Activated T-cell treated with anti-CD3 and anti-CD28 coated beads, Interleukin-2, amount 50 U/mL, for 24 hours (primary cell): ENCODE measurements around the gene NFAM1.

Experiments used
- DNase-seq: peaks from one replicate; pipeline ENCODE4 v3.0.0-alpha.2; 2020
- H3K27ac Mint-ChIP-seq: 2 replicates; pipeline ENCODE4 v1.8.0; 2020; ENCODE audit warnings: mild to moderate bottlenecking, mixed read lengths
- H3K27me3 Mint-ChIP-seq: 2 replicates; pipeline ENCODE4 v1.8.0; 2020; ENCODE audit warnings: mixed read lengths
- H3K36me3 Mint-ChIP-seq: 2 replicates; pipeline ENCODE4 v1.8.0; 2020; ENCODE audit warnings: low read depth, mixed read lengths
- H3K4me1 Mint-ChIP-seq: 2 replicates; pipeline ENCODE4 v1.8.0; 2020; ENCODE audit warnings: low read depth, mixed read lengths
- H3K4me3 Mint-ChIP-seq: 2 replicates; pipeline ENCODE4 v1.8.0; 2020; ENCODE audit warnings: mild to moderate bottlenecking, moderate library complexity, mixed read lengths
- H3K9me3 Mint-ChIP-seq: 2 replicates; pipeline ENCODE4 v1.8.0; 2020; ENCODE audit warnings: mixed read lengths

NFAM1 gene

GRCh38 chr22:42432818-42433217, 615 bp upstream of the NFAM1 start:
- Mint-ChIP-seq H3K4me3 (no peak overlapping the region), H3K27me3 (peaks cover 15% of the 10 kb centered on the region), H3K36me3 (no peaks in the 10 kb centered on the region), H3K4me1 (peaks cover 6% of the 10 kb centered on the region), H3K27ac (no peak overlapping the region), H3K9me3 (no peaks in the 10 kb centered on the region)
- DNase-seq = no peak

DNA sequence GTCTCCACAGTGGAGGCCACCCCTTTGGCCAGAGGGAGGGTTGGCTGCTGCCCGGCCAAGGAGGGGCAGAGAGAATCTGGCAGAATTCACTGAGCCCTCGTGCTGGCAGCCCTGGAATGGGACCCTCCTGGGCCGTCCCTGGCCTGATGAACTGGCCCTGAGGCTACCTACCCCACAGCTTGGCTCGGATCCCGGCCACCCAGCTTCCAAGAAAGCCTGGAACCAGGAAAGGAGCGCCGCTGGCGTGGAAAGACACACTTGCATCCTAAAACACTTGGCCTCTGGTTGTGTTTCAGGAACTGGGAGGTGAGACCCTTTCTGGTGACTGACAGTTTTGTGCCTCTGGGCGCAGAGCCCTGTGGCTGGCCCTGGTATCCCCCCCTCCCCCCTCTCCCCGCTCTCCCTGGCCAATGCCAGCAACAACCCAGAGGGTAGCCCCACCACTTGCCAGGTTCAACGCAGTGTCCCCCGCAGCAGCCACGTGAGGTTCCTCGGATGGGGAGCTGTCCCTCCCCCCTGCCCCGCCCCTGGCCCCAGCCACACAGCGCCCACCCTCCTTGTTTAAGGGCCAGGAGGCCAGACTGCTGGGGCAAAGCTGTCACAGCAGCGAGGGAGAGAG, 693 bp downstream of the NFAM1 start:
- no peaks in the 10 kb centered on the region for H3K4me1 Mint-ChIP-seq
- H3K4me3 Mint-ChIP-seq = no peak overlapping the region
- no peaks in the 10 kb centered on the region for H3K36me3 Mint-ChIP-seq
- DNase-seq = no peak
- no peaks in the 10 kb centered on the region for H3K9me3 Mint-ChIP-seq
- no peak overlapping the region for H3K27ac Mint-ChIP-seq
- H3K27me3 Mint-ChIP-seq = peaks cover 15% of the 10 kb centered on the region

DNA sequence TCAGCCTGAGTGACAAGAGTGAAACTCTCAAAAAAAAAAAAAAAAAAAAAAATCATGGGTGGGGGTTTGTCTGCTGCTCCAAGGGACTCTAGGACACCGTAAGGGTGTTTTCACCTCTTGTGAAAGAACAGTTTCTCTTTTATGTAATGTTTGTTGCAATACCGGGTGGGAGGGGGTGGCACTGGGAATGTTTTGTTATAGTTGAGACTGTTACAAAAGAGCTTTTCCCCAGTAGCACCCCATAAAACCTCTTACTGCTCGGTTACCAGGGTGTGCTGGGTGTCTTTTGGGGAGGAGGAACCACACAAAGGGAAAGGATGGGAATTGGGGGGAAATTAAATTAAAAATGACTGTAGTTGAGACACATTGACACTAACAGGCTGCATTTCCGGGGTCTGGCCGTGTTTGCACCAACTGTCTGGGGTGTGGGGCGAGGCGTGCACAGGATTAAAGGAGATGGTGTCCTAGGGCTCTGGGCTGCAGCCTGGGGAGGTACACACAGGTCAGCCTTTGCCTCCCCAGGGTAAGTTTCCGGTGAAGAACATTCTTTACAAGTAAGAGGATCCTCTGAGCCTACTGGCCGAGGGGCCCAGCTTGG, 1.6 kb downstream of the NFAM1 start:
- Mint-ChIP-seq H3K4me1 (no peaks in the 10 kb centered on the region), H3K36me3 (no peaks in the 10 kb centered on the region), H3K27ac (no peak overlapping the region), H3K9me3 (no peaks in the 10 kb centered on the region), H3K4me3 (no peak overlapping the region), H3K27me3 (peaks cover 15% of the 10 kb centered on the region)
- no peak for DNase-seq

DNA sequence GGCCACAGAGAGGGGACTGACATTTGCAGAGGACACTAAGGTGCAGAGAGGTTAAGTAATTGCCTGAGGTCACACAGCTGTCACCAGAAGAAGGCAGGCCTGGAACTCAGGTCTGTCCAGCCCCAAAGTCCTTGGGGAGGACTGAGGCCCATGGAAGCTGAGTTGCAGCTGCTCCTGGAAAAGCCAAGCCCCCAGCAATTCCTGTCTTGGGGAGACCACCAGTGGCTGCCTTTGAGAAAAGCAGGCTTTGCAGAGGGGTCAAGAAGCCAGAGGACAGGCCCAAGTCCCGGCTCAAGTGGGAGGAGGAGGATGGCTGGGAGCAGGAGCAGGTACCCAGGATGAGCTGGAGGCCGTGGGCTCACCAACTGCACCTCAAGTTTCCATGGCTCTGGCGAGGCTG, 3.4 kb downstream of the NFAM1 start:
- Mint-ChIP-seq H3K4me1 (no peaks in the 10 kb centered on the region), H3K9me3 (no peaks in the 10 kb centered on the region), H3K36me3 (no peaks in the 10 kb centered on the region), H3K27me3 (peaks cover 15% of the 10 kb centered on the region), H3K27ac (no peak overlapping the region), H3K4me3 (no peak overlapping the region)
- DNase-seq = no peak

DNA sequence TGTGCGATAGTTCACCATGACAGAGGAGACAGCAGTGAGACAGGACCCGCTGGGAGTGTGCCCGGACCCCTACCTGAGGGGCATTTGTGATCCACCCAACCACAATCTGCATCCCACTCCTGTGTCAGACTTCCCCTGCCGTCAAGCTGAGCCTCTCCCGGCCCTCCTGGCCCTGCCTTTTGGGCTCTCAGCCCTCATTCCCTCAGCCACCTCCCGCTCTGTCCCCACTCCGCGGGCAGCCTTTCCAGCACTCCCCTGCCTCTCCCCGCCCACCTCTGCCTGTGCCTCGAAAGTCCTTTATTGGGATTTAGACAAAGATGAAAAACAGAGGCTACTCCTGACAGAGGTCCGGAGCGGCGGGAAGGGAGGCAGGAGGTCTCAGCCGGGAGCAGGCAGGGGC, 4.2 kb downstream of the NFAM1 start:
- Mint-ChIP-seq H3K4me3 (no peak overlapping the region), H3K36me3 (no peaks in the 10 kb centered on the region), H3K9me3 (no peaks in the 10 kb centered on the region), H3K4me1 (no peaks in the 10 kb centered on the region), H3K27me3 (peaks cover 15% of the 10 kb centered on the region), H3K27ac (no peak overlapping the region)
- no peak for DNase-seq

DNA sequence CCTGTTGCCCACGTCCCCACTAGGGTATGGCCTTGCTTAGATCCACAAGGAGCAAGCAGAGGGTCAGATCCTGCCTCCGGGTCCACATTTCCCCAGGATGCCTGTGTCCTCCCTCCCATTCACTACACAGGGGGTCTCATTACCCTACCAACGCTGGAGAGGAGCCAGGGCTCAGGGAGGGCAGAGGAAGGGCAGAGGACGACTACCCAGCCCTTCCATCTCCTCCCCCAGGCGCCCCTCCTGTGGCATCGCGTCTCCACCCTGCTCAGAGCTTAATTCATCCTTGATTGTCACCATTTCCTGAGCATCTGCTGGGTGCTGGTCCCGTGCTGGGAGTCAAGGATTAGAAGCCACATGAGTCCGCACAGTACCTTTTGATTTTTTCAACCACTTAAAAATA, 5.0 kb downstream of the NFAM1 start:
- H3K9me3 Mint-ChIP-seq = no peaks in the 10 kb centered on the region
- DNase-seq = no peak
- H3K27ac Mint-ChIP-seq = no peak overlapping the region
- no peaks in the 10 kb centered on the region for H3K4me1 Mint-ChIP-seq
- no peak overlapping the region for H3K4me3 Mint-ChIP-seq
- H3K27me3 Mint-ChIP-seq = peaks cover 15% of the 10 kb centered on the region
- H3K36me3 Mint-ChIP-seq = no peaks in the 10 kb centered on the region

GRCh38 chr22:42425989-42426355, 6.2 kb downstream of the NFAM1 start:
- Mint-ChIP-seq H3K4me1 (peaks cover 2% of the 10 kb centered on the region), H3K27ac (no peak overlapping the region), H3K36me3 (no peaks in the 10 kb centered on the region), H3K9me3 (no peaks in the 10 kb centered on the region), H3K4me3 (no peak overlapping the region), H3K27me3 (peaks cover 9% of the 10 kb centered on the region)
- DNase-seq = no peak

- Mint-ChIP-seq H3K36me3 (no peaks in the 10 kb centered on the region), H3K9me3 (no peaks in the 10 kb centered on the region), H3K4me1 (peaks cover 2% of the 10 kb centered on the region), H3K27ac (no peak overlapping the region), H3K4me3 (no peak overlapping the region), H3K27me3 (peaks cover 4% of the 10 kb centered on the region)
- DNase-seq = no peak
These were observed 6.7 kb downstream of the NFAM1 start for GRCh38 chr22:42425337-42425988.

- Mint-ChIP-seq H3K27me3 (peaks cover 8% of the 10 kb centered on the region), H3K27ac (no peak overlapping the region), H3K4me3 (no peak overlapping the region), H3K36me3 (no peaks in the 10 kb centered on the region), H3K4me1 (peaks cover 6% of the 10 kb centered on the region), H3K9me3 (no peaks in the 10 kb centered on the region)
- DNase-seq = no peak
These were observed 12.8 kb downstream of the NFAM1 start for GRCh38 chr22:42419243-42419881.

- Mint-ChIP-seq H3K4me1 (peaks cover 6% of the 10 kb centered on the region), H3K36me3 (no peaks in the 10 kb centered on the region), H3K27me3 (peaks cover 8% of the 10 kb centered on the region), H3K9me3 (no peaks in the 10 kb centered on the region), H3K27ac (no peak overlapping the region), H3K4me3 (no peak overlapping the region)
- no peak for DNase-seq
These were observed 13.4 kb downstream of the NFAM1 start for GRCh38 chr22:42418811-42419242.

DNA sequence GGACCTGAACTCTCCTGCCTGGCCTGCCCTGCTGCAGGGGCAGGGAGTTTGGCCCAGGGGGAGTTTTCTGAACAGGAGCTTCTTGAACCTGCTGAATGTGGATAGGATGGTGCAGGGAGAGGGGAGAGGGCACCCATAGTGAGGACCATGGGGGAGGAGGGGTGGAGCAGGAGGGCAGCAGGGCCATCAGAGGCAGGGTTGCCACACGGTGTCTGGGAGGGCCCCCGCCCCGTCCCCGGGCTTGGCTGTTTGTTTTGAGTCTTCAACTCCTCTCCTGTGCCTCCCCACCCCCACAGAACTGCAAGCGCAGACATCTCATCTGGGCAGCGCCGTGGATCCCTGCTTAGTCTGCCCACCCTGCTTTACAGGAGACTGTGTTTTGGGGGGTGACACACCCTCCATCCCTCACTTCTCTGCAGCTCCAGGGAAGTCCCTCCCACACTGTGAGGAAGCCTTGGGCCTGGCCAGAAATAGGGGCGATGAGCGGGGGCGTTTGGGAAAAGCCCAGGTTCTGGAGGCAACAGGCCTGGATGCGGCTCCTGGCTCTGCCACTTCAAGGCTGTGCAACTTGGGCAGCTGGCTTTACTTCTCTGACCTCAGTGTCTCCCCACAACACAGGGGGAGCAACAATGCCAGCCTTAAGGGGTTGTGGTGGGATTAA, 14.4 kb downstream of the NFAM1 start:
- H3K36me3 Mint-ChIP-seq = no peaks in the 10 kb centered on the region
- H3K4me3 Mint-ChIP-seq = no peak overlapping the region
- H3K9me3 Mint-ChIP-seq = no peaks in the 10 kb centered on the region
- H3K27ac Mint-ChIP-seq = no peak overlapping the region
- H3K4me1 Mint-ChIP-seq = peaks cover 6% of the 10 kb centered on the region
- H3K27me3 Mint-ChIP-seq = peaks cover 8% of the 10 kb centered on the region
- DNase-seq = no peak

DNA sequence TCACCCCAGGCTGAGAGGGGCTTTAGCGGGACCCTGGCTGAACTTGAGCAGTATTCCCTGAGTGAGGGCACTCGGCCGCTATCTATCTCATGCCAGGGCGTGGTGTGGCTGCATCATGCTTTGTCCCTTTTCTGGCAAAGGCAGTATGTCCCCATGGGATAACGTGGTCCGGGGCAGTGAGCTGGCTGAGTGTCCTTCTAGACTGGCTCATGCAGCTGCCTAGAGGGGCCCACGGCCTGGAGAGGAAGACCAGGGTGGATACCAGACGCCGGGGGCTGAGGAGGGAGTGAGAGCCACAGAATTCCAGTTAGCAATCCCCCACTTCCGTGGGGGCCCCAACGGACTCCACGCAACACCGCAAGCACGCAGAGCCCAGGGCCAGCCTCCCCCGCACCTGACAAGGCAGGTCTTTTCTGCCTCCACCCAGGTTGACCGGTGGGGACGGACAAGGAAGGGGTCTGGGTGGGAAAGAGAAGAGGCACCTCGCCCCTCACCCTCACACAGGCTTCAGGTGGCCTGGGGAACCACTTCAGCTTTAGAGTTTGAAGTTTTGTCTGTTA, 15.5 kb downstream of the NFAM1 start:
- Mint-ChIP-seq H3K36me3 (no peaks in the 10 kb centered on the region), H3K4me3 (no peak overlapping the region), H3K27me3 (peaks cover 8% of the 10 kb centered on the region), H3K4me1 (peaks cover 6% of the 10 kb centered on the region), H3K9me3 (no peaks in the 10 kb centered on the region), H3K27ac (no peak overlapping the region)
- DNase-seq = no peak

DNA sequence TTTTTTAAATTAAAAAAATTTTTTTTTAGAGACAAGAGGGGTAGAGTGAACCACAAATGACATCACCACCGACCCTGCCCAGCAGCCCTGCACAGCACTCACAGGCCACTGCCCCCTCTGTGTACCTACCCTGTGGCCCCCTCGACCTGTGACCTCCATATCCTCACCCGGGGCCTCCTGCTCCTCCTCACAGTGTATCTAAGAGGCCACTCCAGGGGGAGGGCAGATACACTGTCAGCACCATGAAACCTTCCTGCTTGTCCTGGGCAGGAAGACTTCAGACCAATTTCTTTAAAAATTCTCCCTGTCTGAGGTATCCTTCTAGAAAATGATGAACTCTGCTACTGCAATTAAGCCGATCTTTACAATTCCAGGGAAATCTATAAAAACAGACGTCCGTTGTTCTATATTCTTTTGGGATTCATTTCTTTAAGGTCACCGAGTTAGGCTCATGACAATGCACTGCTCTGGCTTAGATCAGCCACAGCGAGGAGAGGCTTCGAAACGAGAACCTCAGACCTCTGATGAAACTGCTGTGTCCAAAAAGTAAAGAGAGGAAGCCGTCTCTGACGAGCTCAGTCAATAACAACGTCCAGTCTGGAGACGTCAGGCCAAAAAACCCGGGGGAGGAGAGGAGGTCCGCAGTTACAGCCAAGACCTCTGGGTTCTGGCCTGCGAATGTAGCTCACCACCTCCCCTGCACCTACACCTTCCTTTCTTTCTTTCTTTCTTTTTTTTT, 17.5 kb downstream of the NFAM1 start:
- Mint-ChIP-seq H3K27ac (no peak overlapping the region), H3K4me1 (peaks cover 4% of the 10 kb centered on the region)

DNA sequence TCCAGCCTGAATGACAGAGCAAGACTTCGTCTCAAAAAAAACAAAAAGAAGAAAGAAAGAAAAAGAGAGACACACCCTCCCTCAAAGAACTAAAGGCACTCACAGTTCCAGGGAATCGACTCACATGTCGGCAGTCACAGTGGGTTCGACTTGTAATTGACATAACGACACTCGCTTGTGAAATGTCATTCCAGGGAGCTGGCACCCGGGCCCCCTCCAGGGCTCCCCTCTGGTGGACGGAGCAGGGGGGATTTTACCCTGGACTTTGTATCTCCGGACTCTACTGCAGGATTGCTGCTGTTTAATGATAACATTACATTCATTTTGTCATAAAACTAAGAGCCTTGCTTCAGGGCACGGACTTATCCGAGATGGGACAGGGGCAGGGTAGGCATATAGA, 18.2 kb downstream of the NFAM1 start:
- H3K4me1 Mint-ChIP-seq = peaks cover 2% of the 10 kb centered on the region
- H3K36me3 Mint-ChIP-seq = no peaks in the 10 kb centered on the region
- H3K9me3 Mint-ChIP-seq = no peaks in the 10 kb centered on the region
- H3K4me3 Mint-ChIP-seq = no peak overlapping the region
- H3K27me3 Mint-ChIP-seq = peaks cover 2% of the 10 kb centered on the region
- no peak for DNase-seq
- H3K27ac Mint-ChIP-seq = no peak overlapping the region

More for the DNA sequence above, 17.5 kb downstream of the NFAM1 start:
- Mint-ChIP-seq H3K4me3 (no peak overlapping the region), H3K9me3 (no peaks in the 10 kb centered on the region), H3K27me3 (peaks cover 8% of the 10 kb centered on the region), H3K36me3 (no peaks in the 10 kb centered on the region)
- no peak for DNase-seq
